A549 (cell line): ENCODE results near the gene LDLRAD3. TPM values are rescaled to one million over a fixed set of nuclear protein-coding genes. Genes with fewer than 3 reads are reported as not detected.

Source experiments
- ATAC-seq, 2 experiments: fragments of 200-7000 bp in 1 of 2; fragments of >200 bp in 1 of 2; cut with Nextera tagmentation in 1 of 2; cut with Tn5 transposase in 1 of 2; 3 replicates each; pipeline versions ENCODE4 v1.8.0 to v1.9.1; 2018 to 2020; ENCODE audit warnings: mild to moderate bottlenecking in 1 of 2, moderate library complexity in 1 of 2
- CTCF ChIA-PET: fragments of 300-600 bp; sonication (Branson Sonifier 250); formaldehyde crosslinking; extraction: SDS; loops from one replicate; lab custom pipeline; 2021; ENCODE audit warnings: antibody characterized with exemption, inconsistent platforms; lab: Yijun Ruan, JAX
- POLR2A ChIA-PET: fragments of 350-600 bp; formaldehyde crosslinking; extraction: SDS; loops from one replicate; lab custom pipeline; 2021; ENCODE audit warnings: antibody characterized with exemption, inconsistent platforms; lab: Yijun Ruan, JAX
- DNase-seq, 2 experiments: peaks; one replicate each; pipeline versions ENCODE4 v3.0.0 to v3.0.0-alpha.2; 2011 to 2016; ENCODE audit warnings: low read depth in 1 of 2, low spot score in 1 of 2
- FAIRE-seq: peaks from 2 replicates; lab custom pipeline; 2011; peaks lifted over from hg19 to GRCh38; lab: Jason Lieb, UNC
- H3K27ac ChIP-seq, 2 experiments: fragments of >200 bp; sonication (Bioruptor Twin); formaldehyde crosslinking; 3 replicates each; pipeline ENCODE4 v1.5.1; 2016 to 2017
- H3K4me1 ChIP-seq: fragments of >200 bp; sonication (Bioruptor Twin); formaldehyde crosslinking; 3 replicates; pipeline ENCODE4 v1.6.1; 2016
- H3K4me2 ChIP-seq: fragments of >200 bp; sonication (Bioruptor Twin); formaldehyde crosslinking; 3 replicates; pipeline ENCODE4 v1.6.1; 2016
- H3K4me3 ChIP-seq: fragments of >200 bp; sonication (Bioruptor Twin); formaldehyde crosslinking; 3 replicates; pipeline ENCODE4 v1.5.1; 2016
- H3K9me3 ChIP-seq: fragments of >200 bp; sonication (Bioruptor Twin); formaldehyde crosslinking; 3 replicates; pipeline ENCODE4 v1.6.1; 2016
- CEBPB ChIP-seq, 2 experiments: fragments of >200 bp in 1 of 2; sonication (Bioruptor Twin) in 1 of 2; formaldehyde crosslinking in 1 of 2; IDR thresholded peaks; 2 replicates each; pipeline ENCODE4 v1.6.1; 2012 to 2016
- EHMT2 ChIP-seq: fragments of 200-600 bp; sonication (generic); IDR thresholded peaks from 2 replicates; pipeline ENCODE4 v1.6.1; 2016; ENCODE audit warnings: antibody characterized with exemption, low read depth, mild to moderate bottlenecking, moderate library complexity
- FOSL2 ChIP-seq, 2 experiments: fragments of 450-650 bp in 1 of 2; fragments of >200 bp in 1 of 2; sonication (Bioruptor Twin) in 1 of 2; formaldehyde crosslinking; IDR thresholded peaks; 2 replicates each; pipeline versions ENCODE4 v1.5.0 to v1.6.1; 2016 to 2020; ENCODE audit warnings: mild to moderate bottlenecking in 1 of 2, moderate library complexity in 1 of 2
- HDAC2 ChIP-seq: fragments of 200-600 bp; sonication (generic); IDR thresholded peaks from 2 replicates; pipeline ENCODE4 v1.6.1; 2016
- HOXB13 ChIP-seq: fragments of 250-450 bp; sonication (Bioruptor Pico); IDR thresholded peaks from 2 replicates; pipeline ENCODE4 v1.5.0; 2020; ENCODE audit warnings: low read depth, mild to moderate bottlenecking, moderate library complexity
- JUN ChIP-seq, 2 experiments: fragments of >200 bp; sonication (Bioruptor Twin); formaldehyde crosslinking; IDR thresholded peaks; 2 replicates in 1 of 2; 3 replicates in 1 of 2; pipeline ENCODE4 v1.6.1; 2016 to 2017
- JUNB ChIP-seq: fragments of >200 bp; sonication (Bioruptor Twin); formaldehyde crosslinking; IDR thresholded peaks from 2 replicates; pipeline ENCODE4 v1.6.1; 2016
- KDM1A ChIP-seq: fragments of 200-600 bp; sonication (generic); IDR thresholded peaks from 2 replicates; pipeline ENCODE4 v1.6.1; 2016; ENCODE audit warnings: low read depth, mild to moderate bottlenecking
- MAZ ChIP-seq: fragments of 150-350 bp; IDR thresholded peaks from 2 replicates; pipeline ENCODE4 v1.6.1; 2014; ENCODE audit warnings: antibody characterized with exemption, low read depth, low read length, borderline replicate concordance
- MYC ChIP-seq: IDR thresholded peaks from 2 replicates; pipeline ENCODE4 v1.6.1; 2012; ENCODE audit warnings: mild to moderate bottlenecking, inconsistent platforms, low read length, improper control_type of control experiment, borderline replicate concordance
- POLR2A ChIP-seq: IDR thresholded peaks from 2 replicates; pipeline ENCODE4 v1.6.1; 2012; ENCODE audit warnings: mild to moderate bottlenecking, low read length
- RAD21 ChIP-seq, 2 experiments: fragments of >200 bp in 1 of 2; sonication (Bioruptor Twin) in 1 of 2; formaldehyde crosslinking in 1 of 2; IDR thresholded peaks in 1 of 2; conservative IDR thresholded peaks in 1 of 2; 2 replicates in 1 of 2; 3 replicates in 1 of 2; pipeline ENCODE4 v1.6.1; 2012 to 2018; ENCODE audit warnings: inconsistent platforms in 1 of 2
- RARB ChIP-seq: fragments of 250-450 bp; sonication (Bioruptor Pico); IDR thresholded peaks from 2 replicates; pipeline ENCODE4 v1.8.0; 2021; ENCODE audit warnings: mild to moderate bottlenecking, moderate library complexity
- RNF2 ChIP-seq: fragments of 200-600 bp; sonication (generic); IDR thresholded peaks from 2 replicates; pipeline ENCODE4 v1.6.1; 2016; ENCODE audit warnings: low read depth, mild to moderate bottlenecking, antibody characterized with exemption, moderate library complexity, borderline replicate concordance
- TFCP2L1 ChIP-seq: fragments of 250-450 bp; sonication (Bioruptor Pico); IDR thresholded peaks from 2 replicates; pipeline ENCODE4 v1.5.0; 2021; ENCODE audit warnings: mild to moderate bottlenecking
- ZSCAN20 ChIP-seq: fragments of 250-450 bp; sonication (Bioruptor Pico); IDR thresholded peaks from 2 replicates; pipeline ENCODE4 v1.8.0; 2022; ENCODE audit warnings: mild to moderate bottlenecking, moderate library complexity
- WGBS: methylation state at CpG from one replicate; pipeline ENCODE4 v1.1.6; 2017; ENCODE audit errors: missing lambda C conversion rate; 5-methylcytosine and 5-hydroxymethylcytosine counted together
- polyA plus RNA-seq, 4 experiments: library from polyadenylated mRNA; depleted of rRNA in 3 of 4; stranded (reverse); fragments of >200 nt; fragmentation: RNase III in 1 of 4; extraction: RNeasy Plus Mini Kit Qiagen cat#74134 plus additional on column Dnase treatment in 1 of 4; gene quantifications; 2 replicates in 3 of 4; 3 replicates in 1 of 4; pipeline ENCODE4 v1.2.3, GENCODE V29; 2011 to 2017
- TF ChIP-seq, protein P1 (sequence below): fragments of >200 bp; sonication (Bioruptor Twin); formaldehyde crosslinking; IDR thresholded peaks from 3 replicates; pipeline ENCODE4 v1.6.1; 2016
- TF ChIP-seq, protein P2 (sequence below): IDR thresholded peaks from 2 replicates; pipeline ENCODE4 v1.6.1; 2012; ENCODE audit warnings: low read depth, borderline replicate concordance
- TF ChIP-seq, protein P3 (sequence below): IDR thresholded peaks from 2 replicates; pipeline ENCODE4 v1.6.1; 2012
- TF ChIP-seq, protein P4 (sequence below): IDR thresholded peaks from 2 replicates; pipeline ENCODE4 v1.6.1; 2012
- TF ChIP-seq, protein P5 (sequence below): fragments of 250-450 bp; sonication (Bioruptor Pico); IDR thresholded peaks from 2 replicates; pipeline ENCODE4 v1.5.0; 2021; ENCODE audit warnings: mild to moderate bottlenecking, moderate library complexity, borderline replicate concordance
- TF ChIP-seq, protein P6 (sequence below): fragments of 150-350 bp; IDR thresholded peaks from 2 replicates; pipeline ENCODE4 v1.6.1; 2014; ENCODE audit warnings: low read depth, mild to moderate bottlenecking, low read length

The LDLRAD3 gene
- polyA plus RNA-seq, 2 of the 4 experiments (the other 2 are of a cell fraction): 10.5 to 13.2 TPM

DNA sequence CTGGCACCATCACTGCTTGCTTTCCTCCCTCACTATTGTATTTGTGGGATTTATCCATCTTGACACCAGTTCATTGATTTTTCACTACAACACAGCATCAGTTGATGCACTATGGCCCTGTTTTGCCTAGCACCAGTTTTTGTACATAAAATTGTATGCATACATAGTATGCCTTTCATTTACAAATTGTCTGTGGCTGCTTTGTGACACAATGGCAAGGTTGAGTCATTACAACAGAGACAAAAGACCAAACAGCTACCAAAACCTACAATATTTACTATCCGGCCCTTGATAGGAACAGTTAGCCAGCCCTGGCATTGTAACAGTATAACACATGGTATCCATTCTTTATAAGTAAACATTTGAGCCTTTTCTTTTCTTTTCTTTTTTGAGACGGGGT, 150.3 kb downstream of the LDLRAD3 start:
- Histone ChIP-seq H3K4me2 (no peak overlapping the region), H3K9me3 (peaks cover 5% of the 10 kb centered on the region; the same call in 2 of the 3 replicates), H3K4me1 (peaks cover 10% of the 10 kb centered on the region; the same call in 1 of the 3 replicates), H3K27ac (no peak overlapping the region), H3K4me3 (no peak overlapping the region)
- ATAC-seq: no peak
- no peak for FAIRE-seq
- ChIA-PET POLR2A (no interaction called here), CTCF (interaction anchor here (1.4 kb wide), 1 partner anchor 38 kb away, joined by 3 read pairs; no protein-coding TSS in a partner anchor)
- 94% methylated on average over 2 of the region's 2 CpGs for WGBS
- DNase-seq: no peak
- TF ChIP-seq CEBPB (IDR thresholded peaks at IDR 0.05) (no peak), ZSCAN20 (CRISPR knock-in tag) (no peak), HDAC2 (no peak), EHMT2 (no peak), TFCP2L1 (CRISPR knock-in tag) (no peak), JUNB (no peak), FOSL2 (IDR thresholded peaks at IDR 0.05) (no peak), FOSL2 (CRISPR knock-in tag; IDR thresholded peaks at IDR 0.05) (no peak), RNF2 (no peak), RARB (CRISPR knock-in tag) (no peak), POLR2A (no peak), HOXB13 (CRISPR knock-in tag) (no peak), MYC (no peak)
- TF ChIP-seq, protein P1, sequence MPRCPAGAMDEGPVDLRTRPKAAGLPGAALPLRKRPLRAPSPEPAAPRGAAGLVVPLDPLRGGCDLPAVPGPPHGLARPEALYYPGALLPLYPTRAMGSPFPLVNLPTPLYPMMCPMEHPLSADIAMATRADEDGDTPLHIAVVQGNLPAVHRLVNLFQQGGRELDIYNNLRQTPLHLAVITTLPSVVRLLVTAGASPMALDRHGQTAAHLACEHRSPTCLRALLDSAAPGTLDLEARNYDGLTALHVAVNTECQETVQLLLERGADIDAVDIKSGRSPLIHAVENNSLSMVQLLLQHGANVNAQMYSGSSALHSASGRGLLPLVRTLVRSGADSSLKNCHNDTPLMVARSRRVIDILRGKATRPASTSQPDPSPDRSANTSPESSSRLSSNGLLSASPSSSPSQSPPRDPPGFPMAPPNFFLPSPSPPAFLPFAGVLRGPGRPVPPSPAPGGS: no peak
- TF ChIP-seq, protein P2, sequence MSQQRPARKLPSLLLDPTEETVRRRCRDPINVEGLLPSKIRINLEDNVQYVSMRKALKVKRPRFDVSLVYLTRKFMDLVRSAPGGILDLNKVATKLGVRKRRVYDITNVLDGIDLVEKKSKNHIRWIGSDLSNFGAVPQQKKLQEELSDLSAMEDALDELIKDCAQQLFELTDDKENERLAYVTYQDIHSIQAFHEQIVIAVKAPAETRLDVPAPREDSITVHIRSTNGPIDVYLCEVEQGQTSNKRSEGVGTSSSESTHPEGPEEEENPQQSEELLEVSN: no peak
- TF ChIP-seq, protein P3, sequence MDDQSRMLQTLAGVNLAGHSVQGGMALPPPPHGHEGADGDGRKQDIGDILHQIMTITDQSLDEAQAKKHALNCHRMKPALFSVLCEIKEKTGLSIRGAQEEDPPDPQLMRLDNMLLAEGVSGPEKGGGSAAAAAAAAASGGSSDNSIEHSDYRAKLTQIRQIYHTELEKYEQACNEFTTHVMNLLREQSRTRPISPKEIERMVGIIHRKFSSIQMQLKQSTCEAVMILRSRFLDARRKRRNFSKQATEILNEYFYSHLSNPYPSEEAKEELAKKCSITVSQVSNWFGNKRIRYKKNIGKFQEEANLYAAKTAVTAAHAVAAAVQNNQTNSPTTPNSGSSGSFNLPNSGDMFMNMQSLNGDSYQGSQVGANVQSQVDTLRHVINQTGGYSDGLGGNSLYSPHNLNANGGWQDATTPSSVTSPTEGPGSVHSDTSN: no peak
- TF ChIP-seq, protein P4, sequence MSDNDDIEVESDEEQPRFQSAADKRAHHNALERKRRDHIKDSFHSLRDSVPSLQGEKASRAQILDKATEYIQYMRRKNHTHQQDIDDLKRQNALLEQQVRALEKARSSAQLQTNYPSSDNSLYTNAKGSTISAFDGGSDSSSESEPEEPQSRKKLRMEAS: no peak

DNA sequence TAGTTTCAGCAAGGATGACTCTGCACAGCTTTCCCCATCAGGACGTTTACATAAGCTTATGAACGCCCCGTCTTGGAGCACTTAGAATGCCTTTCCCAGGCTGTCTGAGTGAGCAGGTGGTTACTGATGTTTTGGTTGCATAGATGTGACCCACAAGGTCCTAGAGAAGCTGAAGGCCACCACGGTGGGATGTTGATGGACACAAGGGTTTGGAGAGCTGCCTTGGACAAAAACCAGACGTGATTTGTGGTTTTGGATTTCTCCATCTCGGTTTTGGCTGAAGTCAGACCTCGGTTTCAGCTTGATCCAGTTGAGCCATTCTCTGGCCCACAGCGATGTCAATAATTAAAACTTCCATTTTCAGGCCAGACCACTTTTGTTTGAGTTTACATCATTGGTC, 151.9 kb downstream of the LDLRAD3 start:
- no peak overlapping the region for H3K4me2 ChIP-seq
- 85% methylated on average over 8 of the region's 8 CpGs for WGBS
- ATAC-seq (no peak), FAIRE-seq (no peak), DNase-seq (no peak)
- H3K9me3 ChIP-seq: peaks cover 5% of the 10 kb centered on the region; the same call in 2 of the 3 replicates
- no peak overlapping the region for H3K27ac ChIP-seq
- CTCF ChIA-PET: interaction anchor here (1.5 to 1.9 kb wide), 2 partner anchors 14 to 35 kb away, joined by 3 to 5 read pairs; no protein-coding TSS in a partner anchor
- no peak overlapping the region for H3K4me3 ChIP-seq
- POLR2A ChIA-PET: no interaction called here
- TF ChIP-seq CEBPB (IDR thresholded peaks at IDR 0.05): no peak
- TF ChIP-seq, protein P1: no peak
- TF ChIP-seq, all 56 proteins: peak for 0
- H3K4me1 ChIP-seq: peaks cover 10% of the 10 kb centered on the region; the same call in 1 of the 3 replicates

DNA sequence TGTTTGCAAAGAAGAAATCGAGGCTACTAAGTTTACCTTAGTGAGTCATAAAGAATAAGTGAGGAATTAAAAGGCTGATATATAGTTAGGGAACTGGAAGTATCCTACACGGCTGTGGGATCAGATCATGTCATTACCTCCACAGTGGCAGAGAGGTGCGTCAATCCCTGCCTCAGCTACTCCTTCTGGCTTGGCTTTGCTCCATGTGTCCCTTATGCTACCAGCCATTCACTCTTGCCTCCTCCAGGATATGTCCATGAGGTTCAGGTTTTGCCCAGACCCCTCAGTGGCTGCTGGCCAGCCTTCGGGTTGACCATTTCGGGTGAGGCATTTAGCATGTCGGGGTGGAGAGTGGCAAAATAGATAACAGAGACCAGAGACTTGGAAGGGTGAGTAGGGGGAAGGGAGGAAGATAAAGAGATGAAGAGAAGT, 153.4 kb downstream of the LDLRAD3 start:
- 56% methylated on average over 6 of the region's 6 CpGs for WGBS
- ChIA-PET POLR2A (no interaction called here), CTCF (interaction anchor here (1.1 to 1.9 kb wide), 2 partner anchors 12 to 13 kb away, joined by 3 to 5 read pairs; no protein-coding TSS in a partner anchor)
- DNase-seq: no peak
- Histone ChIP-seq H3K4me3 (no peak overlapping the region), H3K4me2 (no peak overlapping the region), H3K4me1 (peaks cover 10% of the 10 kb centered on the region; the same call in 1 of the 3 replicates), H3K9me3 (peaks cover 5% of the 10 kb centered on the region; the same call in 2 of the 3 replicates), H3K27ac (no peak overlapping the region)
- ATAC-seq: no peak
- TF ChIP-seq KDM1A (no peak), RAD21 (conservative IDR thresholded peaks at IDR 0.05 in 1 of 2, IDR thresholded peaks at IDR 0.05 in 1 of 2) (no peak), MAZ (no peak), JUN (IDR thresholded peaks at IDR 0.05) (no peak)
- TF ChIP-seq, protein P5, sequence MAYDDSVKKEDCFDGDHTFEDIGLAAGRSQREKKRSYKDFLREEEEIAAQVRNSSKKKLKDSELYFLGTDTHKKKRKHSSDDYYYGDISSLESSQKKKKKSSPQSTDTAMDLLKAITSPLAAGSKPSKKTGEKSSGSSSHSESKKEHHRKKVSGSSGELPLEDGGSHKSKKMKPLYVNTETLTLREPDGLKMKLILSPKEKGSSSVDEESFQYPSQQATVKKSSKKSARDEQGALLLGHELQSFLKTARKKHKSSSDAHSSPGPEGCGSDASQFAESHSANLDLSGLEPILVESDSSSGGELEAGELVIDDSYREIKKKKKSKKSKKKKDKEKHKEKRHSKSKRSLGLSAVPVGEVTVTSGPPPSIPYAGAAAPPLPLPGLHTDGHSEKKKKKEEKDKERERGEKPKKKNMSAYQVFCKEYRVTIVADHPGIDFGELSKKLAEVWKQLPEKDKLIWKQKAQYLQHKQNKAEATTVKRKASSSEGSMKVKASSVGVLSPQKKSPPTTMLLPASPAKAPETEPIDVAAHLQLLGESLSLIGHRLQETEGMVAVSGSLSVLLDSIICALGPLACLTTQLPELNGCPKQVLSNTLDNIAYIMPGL (CRISPR knock-in tag): no peak
- TF ChIP-seq, protein P6, sequence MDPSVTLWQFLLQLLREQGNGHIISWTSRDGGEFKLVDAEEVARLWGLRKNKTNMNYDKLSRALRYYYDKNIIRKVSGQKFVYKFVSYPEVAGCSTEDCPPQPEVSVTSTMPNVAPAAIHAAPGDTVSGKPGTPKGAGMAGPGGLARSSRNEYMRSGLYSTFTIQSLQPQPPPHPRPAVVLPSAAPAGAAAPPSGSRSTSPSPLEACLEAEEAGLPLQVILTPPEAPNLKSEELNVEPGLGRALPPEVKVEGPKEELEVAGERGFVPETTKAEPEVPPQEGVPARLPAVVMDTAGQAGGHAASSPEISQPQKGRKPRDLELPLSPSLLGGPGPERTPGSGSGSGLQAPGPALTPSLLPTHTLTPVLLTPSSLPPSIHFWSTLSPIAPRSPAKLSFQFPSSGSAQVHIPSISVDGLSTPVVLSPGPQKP: no peak
- FAIRE-seq: no peak
